ENCODE results near the gene UNC13C. TPM values are rescaled to one million over a fixed set of nuclear protein-coding genes. Genes with fewer than 3 reads are reported as not detected.

Gene UNC13C
- total RNA-seq, 1 donor from 2014 or later, result not detected

GRCh38 chr15:54580643-54581042, 602.4 kb downstream of the UNC13C start:
- Histone ChIP-seq H3K36me3 (no peaks in the 10 kb centered on the region), H3K9me3 (no peaks in the 10 kb centered on the region), H3K4me3 (no peak overlapping the region), H3K27me3 (no peaks in the 10 kb centered on the region), H3K4me1 (no peaks in the 10 kb centered on the region), H3K27ac (no peak overlapping the region)
- no peak for TF ChIP-seq POLR2A (IDR thresholded peaks at IDR 0.05)
- TF ChIP-seq POLR2AphosphoS5 (IDR thresholded peaks at IDR 0.05; ENCODE audit: insufficient read depth in 1 of 2, low read depth in 1 of 2), result no peak
- TF ChIP-seq, protein P1, sequence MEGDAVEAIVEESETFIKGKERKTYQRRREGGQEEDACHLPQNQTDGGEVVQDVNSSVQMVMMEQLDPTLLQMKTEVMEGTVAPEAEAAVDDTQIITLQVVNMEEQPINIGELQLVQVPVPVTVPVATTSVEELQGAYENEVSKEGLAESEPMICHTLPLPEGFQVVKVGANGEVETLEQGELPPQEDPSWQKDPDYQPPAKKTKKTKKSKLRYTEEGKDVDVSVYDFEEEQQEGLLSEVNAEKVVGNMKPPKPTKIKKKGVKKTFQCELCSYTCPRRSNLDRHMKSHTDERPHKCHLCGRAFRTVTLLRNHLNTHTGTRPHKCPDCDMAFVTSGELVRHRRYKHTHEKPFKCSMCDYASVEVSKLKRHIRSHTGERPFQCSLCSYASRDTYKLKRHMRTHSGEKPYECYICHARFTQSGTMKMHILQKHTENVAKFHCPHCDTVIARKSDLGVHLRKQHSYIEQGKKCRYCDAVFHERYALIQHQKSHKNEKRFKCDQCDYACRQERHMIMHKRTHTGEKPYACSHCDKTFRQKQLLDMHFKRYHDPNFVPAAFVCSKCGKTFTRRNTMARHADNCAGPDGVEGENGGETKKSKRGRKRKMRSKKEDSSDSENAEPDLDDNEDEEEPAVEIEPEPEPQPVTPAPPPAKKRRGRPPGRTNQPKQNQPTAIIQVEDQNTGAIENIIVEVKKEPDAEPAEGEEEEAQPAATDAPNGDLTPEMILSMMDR (IDR thresholded peaks at IDR 0.05), result no peak
- intact Hi-C loops (cut with DNase I), result no loop called here
- DNase-seq (ENCODE audit: extremely low spot score in 2 of 2), result no peak

DNA sequence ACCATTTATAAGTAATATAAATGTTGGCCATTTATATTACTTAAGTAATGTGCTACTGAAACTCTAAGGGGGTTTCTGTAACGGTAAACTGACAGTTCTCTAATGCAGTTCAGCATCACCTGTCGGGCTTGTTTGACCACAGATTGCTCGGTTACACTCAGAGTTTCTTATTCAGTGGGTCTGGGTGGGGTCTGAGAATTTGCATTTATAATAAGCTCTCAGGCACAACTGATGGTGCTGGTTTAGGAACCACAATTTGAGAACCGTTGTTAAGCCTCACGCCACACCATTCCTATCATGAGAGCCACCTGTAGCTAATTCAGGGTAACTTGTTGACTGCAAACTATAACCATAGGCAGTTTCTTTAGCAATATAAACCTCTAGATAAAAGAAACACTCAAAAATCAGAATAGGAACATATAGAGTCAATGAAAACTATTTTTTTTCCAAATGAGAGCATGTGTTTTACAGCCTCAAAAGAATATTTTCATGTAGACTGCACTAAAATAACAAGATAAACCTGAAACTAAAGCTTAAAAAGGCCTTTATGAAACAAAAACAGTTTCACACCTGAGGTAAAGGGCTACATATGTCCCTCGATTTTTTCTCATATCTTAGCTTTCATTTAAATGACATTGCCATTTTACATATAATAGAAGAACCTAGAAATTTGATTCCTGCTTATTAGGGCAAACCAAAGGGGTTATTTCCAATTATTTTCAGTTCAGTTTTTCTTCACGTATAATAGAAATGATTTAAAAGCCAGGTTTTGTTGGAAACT, 604.8 kb downstream of the UNC13C start:
- Histone ChIP-seq H3K4me3 (no peak overlapping the region), H3K27me3 (no peaks in the 10 kb centered on the region), H3K4me1 (no peaks in the 10 kb centered on the region), H3K27ac (no peak overlapping the region), H3K36me3 (no peaks in the 10 kb centered on the region), H3K9me3 (no peaks in the 10 kb centered on the region)
- no peak for DNase-seq (ENCODE audit: extremely low spot score in 2 of 2)
- TF ChIP-seq, protein P1 (IDR thresholded peaks at IDR 0.05), result no peak
- no peak for TF ChIP-seq POLR2A (IDR thresholded peaks at IDR 0.05)
- TF ChIP-seq POLR2AphosphoS5 (IDR thresholded peaks at IDR 0.05; ENCODE audit: insufficient read depth in 1 of 2, low read depth in 1 of 2), result no peak
- intact Hi-C loops (cut with DNase I), result no loop called here

DNA sequence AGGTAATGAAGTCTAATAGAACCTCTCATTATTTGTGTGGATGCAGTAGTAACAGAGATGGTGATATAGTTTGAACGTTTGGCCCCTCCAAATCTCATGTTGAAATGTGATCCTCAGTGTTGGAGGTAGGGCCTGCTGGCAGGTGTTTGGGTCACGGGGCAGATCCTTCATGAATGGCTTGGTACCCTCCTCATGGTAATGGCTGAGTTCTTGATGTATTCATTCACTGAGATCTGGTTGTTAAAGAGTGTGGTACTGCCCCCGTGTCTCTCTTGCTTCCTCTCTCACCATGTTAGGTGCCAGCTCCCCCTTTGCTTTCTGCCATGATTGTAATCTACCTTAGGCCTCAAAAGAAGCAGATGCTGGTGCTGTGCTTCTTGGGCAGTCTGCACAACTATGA, 606.8 kb downstream of the UNC13C start:
- Histone ChIP-seq H3K4me1 (no peaks in the 10 kb centered on the region), H3K4me3 (no peak overlapping the region), H3K36me3 (no peaks in the 10 kb centered on the region), H3K27me3 (no peaks in the 10 kb centered on the region), H3K27ac (no peak overlapping the region), H3K9me3 (no peaks in the 10 kb centered on the region)
- no peak for DNase-seq (ENCODE audit: extremely low spot score in 2 of 2)
- no peak for TF ChIP-seq POLR2A (IDR thresholded peaks at IDR 0.05)
- TF ChIP-seq POLR2AphosphoS5 (IDR thresholded peaks at IDR 0.05; ENCODE audit: insufficient read depth in 1 of 2, low read depth in 1 of 2), result no peak
- TF ChIP-seq, protein P1 (IDR thresholded peaks at IDR 0.05), result no peak
- intact Hi-C loops (cut with DNase I), result no loop called here

GRCh38 chr15:54594115-54594514, 615.9 kb downstream of the UNC13C start:
- TF ChIP-seq, protein P1 (IDR thresholded peaks at IDR 0.05), result no peak
- no peak for TF ChIP-seq POLR2AphosphoS5 (IDR thresholded peaks at IDR 0.05; ENCODE audit: insufficient read depth in 1 of 2, low read depth in 1 of 2)
- TF ChIP-seq POLR2A (IDR thresholded peaks at IDR 0.05), result no peak
- Histone ChIP-seq H3K4me3 (no peak overlapping the region), H3K4me1 (no peaks in the 10 kb centered on the region), H3K36me3 (no peaks in the 10 kb centered on the region), H3K9me3 (no peaks in the 10 kb centered on the region), H3K27me3 (no peaks in the 10 kb centered on the region), H3K27ac (no peak overlapping the region)
- DNase-seq (ENCODE audit: extremely low spot score in 2 of 2), result no peak
- intact Hi-C loops (cut with DNase I), result no loop called here

- H3K4me3 ChIP-seq, result no peak overlapping the region
- no peak for TF ChIP-seq POLR2A (IDR thresholded peaks at IDR 0.05)
- TF ChIP-seq POLR2AphosphoS5 (IDR thresholded peaks at IDR 0.05; ENCODE audit: insufficient read depth in 1 of 2, low read depth in 1 of 2), result no peak
- TF ChIP-seq, protein P1 (IDR thresholded peaks at IDR 0.05), result no peak
- intact Hi-C loops (cut with DNase I), result no loop called here
- no peaks in the 10 kb centered on the region for H3K27me3 ChIP-seq
- H3K36me3 ChIP-seq, result no peaks in the 10 kb centered on the region
- DNase-seq (ENCODE audit: extremely low spot score in 2 of 2), result no peak
- no peak overlapping the region for H3K27ac ChIP-seq
- no peaks in the 10 kb centered on the region for H3K4me1 ChIP-seq
- H3K9me3 ChIP-seq, result no peaks in the 10 kb centered on the region
Measured at GRCh38 chr15:54599386-54599785, 621.1 kb downstream of the UNC13C start.

All from vagina (tissue), 2 donors.